K562 (cell line): ENCODE results near the gene OSBPL3. TPM values are rescaled to one million over a fixed set of nuclear protein-coding genes. Genes with fewer than 3 reads are reported as not detected.

ENCODE experiments used
- ATAC-seq: fragments of 200-7000 bp; cut with Tn5 transposase; 3 replicates; pipeline ENCODE4 v1.9.1; 2020; ENCODE audit warnings: moderate library complexity
- BruUV-seq: library from RNA; stranded (reverse); fragments of 400-500 nt; replicated peaks from 2 replicates; lab custom pipeline; 2021; lab: Mats Ljungman, UMichigan
- CTCF ChIA-PET: fragments of 300-600 bp; formaldehyde crosslinking; extraction: SDS; loops from one replicate; lab custom pipeline; 2021; ENCODE audit warnings: low intra/inter-chr PET ratio; lab: Yijun Ruan, JAX
- POLR2A ChIA-PET: fragments of 300-600, 350-650 bp; sonication (Branson Sonifier 250); formaldehyde crosslinking; extraction: SDS; loops from one replicate; lab custom pipeline; 2021; ENCODE audit warnings: antibody characterized with exemption, inconsistent platforms; lab: Yijun Ruan, JAX
- DNase-seq, 4 experiments: peaks; one replicate each; pipeline versions ENCODE4 v3.0.0 to v3.0.0-alpha.2; 2011 to 2018; ENCODE audit warnings: low spot score in 3 of 4, mixed read lengths in 3 of 4; ENCODE audit errors: extremely low read depth in 1 of 4
- FAIRE-seq: peaks from 2 replicates; lab custom pipeline; 2011; peaks lifted over from hg19 to GRCh38; lab: Jason Lieb, UNC
- H2AFZ ChIP-seq: 2 replicates; pipeline ENCODE4 v1.6.0; 2011; ENCODE audit warnings: low read depth, low read length, control low read depth, inconsistent platforms
- H3K27ac ChIP-seq: fragments of 200-600 bp; 3 replicates; pipeline ENCODE4 v1.8.0; 2011; ENCODE audit warnings: low read depth, mild to moderate bottlenecking, control low read depth, inconsistent platforms, low read length, moderate library complexity, mixed read lengths; ENCODE audit errors: extremely low read depth
- H3K27me3 ChIP-seq, 2 experiments: fragments of 300-600 bp in 1 of 2; 2 replicates in 1 of 2; 3 replicates in 1 of 2; pipeline versions ENCODE4 v1.6.0 to v1.8.0; 2011; ENCODE audit warnings: inconsistent platforms in 2 of 2, low read length in 2 of 2, mild to moderate bottlenecking in 1 of 2, mixed read lengths in 1 of 2, moderate library complexity in 1 of 2; ENCODE audit not compliant: control insufficient read depth in 2 of 2, insufficient read depth in 2 of 2
- H3K36me3 ChIP-seq: fragments of 300-600 bp; 3 replicates; pipeline ENCODE4 v1.8.0; 2011; ENCODE audit warnings: mild to moderate bottlenecking, low read length, inconsistent platforms; ENCODE audit not compliant: control insufficient read depth, insufficient read depth
- H3K4me1 ChIP-seq, 2 experiments: fragments of 200-600 bp in 1 of 2; replicated peaks in 1 of 2; 2 replicates in 1 of 2; 3 replicates in 1 of 2; pipeline versions ENCODE4 v1.5.1 to v1.8.0; 2011; ENCODE audit warnings: inconsistent platforms in 2 of 2, low read length in 2 of 2, mild to moderate bottlenecking in 1 of 2, mixed read lengths in 1 of 2, moderate library complexity in 1 of 2; ENCODE audit not compliant: control insufficient read depth in 2 of 2, insufficient read depth in 2 of 2
- H3K4me2 ChIP-seq: 2 replicates; pipeline ENCODE4 v1.6.1; 2011; ENCODE audit warnings: low read length, control low read depth, inconsistent platforms, mixed read lengths; ENCODE audit not compliant: insufficient read depth
- H3K4me3 ChIP-seq: fragments of 200-600 bp; sonication (generic), shearing (Covaris generic); 2 replicates; pipeline ENCODE4 v1.5.1; 2016; ENCODE audit warnings: control low read depth, inconsistent platforms
- H3K79me2 ChIP-seq: fragments of 200-600 bp; 3 replicates; pipeline ENCODE4 v1.8.0; 2011; ENCODE audit warnings: low read length, inconsistent platforms; ENCODE audit not compliant: control insufficient read depth, insufficient read depth
- H3K9ac ChIP-seq, 2 experiments: 2 replicates each; pipeline versions ENCODE4 v1.6.0 to v1.6.1; 2011; ENCODE audit warnings: low read depth in 2 of 2, low read length in 2 of 2, control low read depth in 1 of 2, inconsistent platforms in 1 of 2, mild to moderate bottlenecking in 1 of 2, mixed read lengths in 1 of 2; ENCODE audit not compliant: insufficient read depth in 1 of 2
- H3K9me1 ChIP-seq: one replicate; pipeline ENCODE4 v1.6.0; 2011; ENCODE audit warnings: inconsistent platforms, mild to moderate bottlenecking, low read length, moderate library complexity; ENCODE audit not compliant: control insufficient read depth, insufficient read depth
- H3K9me3 ChIP-seq: replicated peaks from 2 replicates; pipeline ENCODE4 v1.5.1; 2011; ENCODE audit warnings: low read depth, low read length, inconsistent platforms; ENCODE audit not compliant: control insufficient read depth, insufficient read depth
- H4K20me1 ChIP-seq: replicated peaks from 2 replicates; pipeline ENCODE4 v1.6.1; 2011; ENCODE audit warnings: low read length, inconsistent platforms, mixed read lengths; ENCODE audit not compliant: control insufficient read depth, insufficient read depth
- CLOCK ChIP-seq: fragments of 250-450 bp; sonication (Bioruptor Pico); IDR thresholded peaks from 2 replicates; pipeline ENCODE4 v1.4.0; 2020; ENCODE audit warnings: mild to moderate bottlenecking, moderate library complexity, borderline replicate concordance
- NR3C1 ChIP-seq: sonication (generic); formaldehyde crosslinking; IDR thresholded peaks from 2 replicates; pipeline ENCODE4 v1.8.1; 2022; ENCODE audit warnings: missing genetic modification reagents
- POLR2AphosphoS2 ChIP-seq: IDR thresholded peaks from 2 replicates; pipeline ENCODE4 v1.6.1; 2012; ENCODE audit warnings: low read length, improper control_type of control experiment
- SREBF2 ChIP-seq: sonication (generic); formaldehyde crosslinking; IDR thresholded peaks from 2 replicates; pipeline ENCODE4 v1.4.0; 2020; ENCODE audit warnings: mild to moderate bottlenecking, missing genetic modification reagents
- ZNF12 ChIP-seq: sonication (generic); formaldehyde crosslinking; IDR thresholded peaks from 2 replicates; pipeline ENCODE4 v1.4.0; 2020; ENCODE audit warnings: mild to moderate bottlenecking, missing genetic modification reagents
- ZNF589 ChIP-seq: fragments of 200-800 bp; sonication (Bioruptor generic); IDR thresholded peaks from 2 replicates; pipeline ENCODE4 v1.6.1; 2016; ENCODE audit warnings: low read depth, missing genetic modification characterization, missing compliant biosample characterization
- WGBS: fragments of 100-300 bp; shearing (Covaris generic); methylation state at CpG from one replicate; pipeline ENCODE4 v1.1.6; 2016; ENCODE audit warnings: low coverage, mixed read lengths; ENCODE audit not compliant: insufficient coverage; ENCODE audit errors: missing lambda C conversion rate; 5-methylcytosine and 5-hydroxymethylcytosine counted together
- in situ Hi-C: fragments of 300-500 bp; cut with MboI; formaldehyde crosslinking; loops from 4 replicates; pipeline ENCODE4 v1.15.0; 2018; ENCODE audit warnings: inconsistent platforms, mixed read lengths
- intact Hi-C: fragments of 100-400 bp; cut with micrococcal nuclease; formaldehyde crosslinking; loops from 2 replicates; pipeline ENCODE4 v1.14.2; 2022
- polyA plus RNA-seq, 8 experiments: library from polyadenylated mRNA; depleted of rRNA in 4 of 8; stranded (reverse) in 5 of 8; unstranded in 3 of 8; fragments of >200 nt; fragmentation: Nextera tagmentation in 2 of 8; fragmentation: Illumina TruSeq in 1 of 8; extraction: Ambion mirVana in 2 of 8; extraction: Trizol in 1 of 8; gene quantifications; 2 replicates each; pipeline versions ENCODE4 v1.2.1 to v1.2.3, GENCODE V29; 2011 to 2014; ENCODE audit warnings: inconsistent platforms in 1 of 8, missing spikeins in 1 of 8
- total RNA-seq, 7 experiments: library from RNA; depleted of rRNA in 6 of 7; stranded (reverse); fragments of >200 nt in 6 of 7; fragmentation: Illumina TruSeq in 2 of 7; extraction: Trizol in 2 of 7; gene quantifications; 2 replicates each; pipeline versions ENCODE4 v1.2.1 to v1.2.3, GENCODE V29; 2011 to 2021; ENCODE audit warnings: low replicate concordance in 1 of 7

OSBPL3 gene
- total and polyA plus RNA-seq, 9 of the 15 experiments (the other 6 are each of a cell fraction or from before 2014, with no cell fraction given) = 4.8 to 37.2 (median 26.5) TPM

GRCh38 chr7:24882989-24883621 is 96.9 kb downstream of the OSBPL3 start:
- Histone ChIP-seq H3K9me3 (no peaks in the 10 kb centered on the region), H3K4me2 (no peak overlapping the region), H3K4me1 (peaks cover 0 to 12% of the 10 kb centered on the region in 2 experiments; a peak in 2 of 5 replicates), H3K79me2 (no peaks in the 10 kb centered on the region), H2AFZ (no peak overlapping the region), H3K36me3 (peaks cover 15% of the 10 kb centered on the region; the same call in 2 of the 3 replicates), H4K20me1 (no peaks in the 10 kb centered on the region), H3K9me1 (no peaks in the 10 kb centered on the region), H3K27me3 (no peaks in the 10 kb centered on the region), H3K4me3 (no peak overlapping the region), H3K27ac (no peak overlapping the region), H3K9ac (no peak overlapping the region)
- ChIA-PET CTCF (no interaction called here), POLR2A (interaction anchor here (0.7 kb wide), 1 partner anchor 11 kb away, joined by 3 read pairs; no protein-coding TSS in a partner anchor)
- ATAC-seq = no peak
- in situ Hi-C loops (no loop called here), intact Hi-C loops (no loop called here)
- no TSS peak for BruUV-seq
- WGBS = 63% methylated on average over 3 of the region's 3 CpGs
- no peak for FAIRE-seq
- DNase-seq = no peak
- TF ChIP-seq ZNF589 (CRISPR knock-in tag) (no peak), ZNF12 (no peak), CLOCK (CRISPR knock-in tag) (no peak), NR3C1 (CRISPR knock-in tag) (no peak), SREBF2 (CRISPR knock-in tag) (no peak), POLR2AphosphoS2 (no peak)
